OCI-LY7 (cell line): ENCODE results near the gene SLC39A8.

ENCODE experiments used
- CTCF ChIP-seq: fragments of 200-600 bp; sonication (generic); conservative IDR thresholded peaks from 2 replicates; pipeline ENCODE4 v1.5.1; 2014; ENCODE audit warnings: mild to moderate bottlenecking, antibody characterized with exemption, low read length, moderate library complexity, mixed read lengths
- EZH2phosphoT487 ChIP-seq: fragments of 200-600 bp; sonication (generic); IDR thresholded peaks from 2 replicates; pipeline ENCODE4 v1.6.1; 2018; ENCODE audit warnings: low read depth, borderline replicate concordance, mild to moderate bottlenecking, mixed run types, antibody characterized with exemption, low read length, moderate library complexity, mixed read lengths

- TF ChIP-seq CTCF (no peak; the same call in 1 of the 2 replicates), EZH2phosphoT487 (no peak)
These were observed 1.2 kb downstream of the SLC39A8 start for GRCh38 chr4:102343964-102344519.
